HCT116 (cell line): ENCODE results near the gene CGN. TPM values are rescaled to one million over a fixed set of nuclear protein-coding genes. Genes with fewer than 3 reads are reported as not detected.

ENCODE experiments used
- ATAC-seq: fragments of 200-7000 bp; cut with Tn5 transposase; 2 replicates; pipeline ENCODE4 v1.9.1; 2020; ENCODE audit warnings: mild to moderate bottlenecking, moderate library complexity
- BruUV-seq: library from RNA; stranded (reverse); fragments of 400-500 nt; replicated peaks from 2 replicates; lab custom pipeline; 2021; lab: Mats Ljungman, UMichigan
- CTCF ChIA-PET: fragments of 300-600 bp; sonication (Branson Sonifier 250); formaldehyde crosslinking; loops from one replicate; lab custom pipeline; 2021; ENCODE audit warnings: antibody characterized with exemption; lab: Charles Lee
- POLR2A ChIA-PET: fragments of 300-600, 350-600 bp; sonication (Branson Sonifier 250); formaldehyde crosslinking; loops from one replicate; lab custom pipeline; 2021; ENCODE audit warnings: antibody characterized with exemption; lab: Charles Lee
- RAD21 ChIA-PET, 2 experiments: fragments of 300-600 bp; sonication (Branson Sonifier 250); formaldehyde crosslinking; loops; one replicate each; lab custom pipeline; 2023; ENCODE audit warnings: low total read pairs in 2 of 2; ENCODE audit not compliant: uncharacterized antibody in 2 of 2, unreplicated experiment in 2 of 2, low non-redundant PET in 1 of 2; lab: Charles Lee
- DNase-seq: peaks from one replicate; pipeline ENCODE4 v3.0.0-alpha.2; 2010; ENCODE audit warnings: low read depth, low spot score
- H2AFZ ChIP-seq: fragments of 200-600 bp; shearing (Covaris generic), sonication (generic); 2 replicates; pipeline ENCODE4 v1.6.1; 2017; ENCODE audit warnings: low read depth, mixed run types, mixed read lengths, antibody characterized with exemption, low read length; ENCODE audit not compliant: poor library complexity, severe bottlenecking
- H3K27ac ChIP-seq: 2 replicates; pipeline ENCODE4 v1.5.1; 2012; ENCODE audit warnings: low read depth, low read length
- H3K27me3 ChIP-seq: fragments of 200-600 bp; sonication (generic); 2 replicates; pipeline ENCODE4 v1.6.1; 2016; ENCODE audit warnings: mixed run types, low read length, mixed read lengths; ENCODE audit not compliant: insufficient read depth
- H3K36me3 ChIP-seq, 2 experiments: fragments of 200-500 bp in 1 of 2; fragments of 200-600 bp in 1 of 2; sonication (Bioruptor generic) in 1 of 2; sonication (generic) in 1 of 2; 2 replicates each; pipeline versions ENCODE4 v1.5.1 to v1.6.1; 2014 to 2016; ENCODE audit warnings: low read length in 2 of 2, inconsistent platforms in 1 of 2, mixed read lengths in 1 of 2, mixed run types in 1 of 2; ENCODE audit not compliant: insufficient read depth in 2 of 2, control insufficient read depth in 1 of 2
- H3K4me1 ChIP-seq, 2 experiments: fragments of 200-600 bp in 1 of 2; sonication (generic) in 1 of 2; 2 replicates each; pipeline versions ENCODE4 v1.5.1 to v1.6.1; 2012 to 2017; ENCODE audit warnings: low read length in 2 of 2, inconsistent platforms in 1 of 2, mild to moderate bottlenecking in 1 of 2, mixed read lengths in 1 of 2, mixed run types in 1 of 2, moderate library complexity in 1 of 2; ENCODE audit not compliant: insufficient read depth in 2 of 2, control insufficient read depth in 1 of 2
- H3K4me2 ChIP-seq: fragments of 200-600 bp; sonication (generic); 2 replicates; pipeline ENCODE4 v1.6.1; 2017; ENCODE audit warnings: mixed run types, low read length, mixed read lengths
- H3K4me3 ChIP-seq, 2 experiments: fragments of 200-600 bp in 1 of 2; sonication (generic) in 1 of 2; replicated peaks in 1 of 2; 2 replicates each; pipeline ENCODE4 v1.5.1; 2011 to 2016; ENCODE audit warnings: low read length in 2 of 2, control low read depth in 1 of 2, low read depth in 1 of 2, mild to moderate bottlenecking in 1 of 2, mixed read lengths in 1 of 2, mixed run types in 1 of 2
- H3K79me2 ChIP-seq: fragments of 200-600 bp; sonication (generic); 2 replicates; pipeline ENCODE4 v1.6.1; 2017; ENCODE audit warnings: mild to moderate bottlenecking, mixed run types, low read length, moderate library complexity, mixed read lengths; ENCODE audit not compliant: insufficient read depth
- H3K9ac ChIP-seq: fragments of 200-600 bp; sonication (generic); 2 replicates; pipeline ENCODE4 v1.6.1; 2016; ENCODE audit warnings: low read length, mixed read lengths
- H3K9me2 ChIP-seq: fragments of 200-600 bp; sonication (generic), shearing (Covaris generic); 2 replicates; pipeline ENCODE4 v1.6.1; 2017; ENCODE audit warnings: mixed run types, mild to moderate bottlenecking, moderate library complexity; ENCODE audit not compliant: insufficient read depth
- H3K9me3 ChIP-seq, 2 experiments: fragments of 200-500 bp in 1 of 2; fragments of 200-600 bp in 1 of 2; sonication (Bioruptor generic) in 1 of 2; sonication (generic) in 1 of 2; 2 replicates each; pipeline ENCODE4 v1.6.1; 2014 to 2017; ENCODE audit warnings: low read length in 2 of 2, mixed read lengths in 2 of 2, inconsistent platforms in 1 of 2, low read depth in 1 of 2, mild to moderate bottlenecking in 1 of 2, mixed run types in 1 of 2, moderate library complexity in 1 of 2; ENCODE audit not compliant: control insufficient read depth in 1 of 2, insufficient read depth in 1 of 2
- H4K20me1 ChIP-seq: fragments of 200-600 bp; sonication (generic), shearing (Covaris generic); 2 replicates; pipeline ENCODE4 v1.6.1; 2017; ENCODE audit warnings: mixed run types, mild to moderate bottlenecking, moderate library complexity; ENCODE audit not compliant: insufficient read depth
- CBX3 ChIP-seq: IDR thresholded peaks from 2 replicates; pipeline ENCODE4 v1.6.1; 2012; ENCODE audit warnings: low read depth
- CEBPB ChIP-seq: IDR thresholded peaks from 2 replicates; pipeline ENCODE4 v1.6.1; 2012; ENCODE audit warnings: low read depth
- EGR1 ChIP-seq: IDR thresholded peaks from 2 replicates; pipeline ENCODE4 v1.6.1; 2012; ENCODE audit warnings: low read depth
- ELF1 ChIP-seq: IDR thresholded peaks from 2 replicates; pipeline ENCODE4 v1.6.1; 2012; ENCODE audit warnings: low read depth, borderline replicate concordance
- JUND ChIP-seq: IDR thresholded peaks from 2 replicates; pipeline ENCODE4 v1.6.1; 2012
- POLR2AphosphoS5 ChIP-seq: IDR thresholded peaks from 2 replicates; pipeline ENCODE4 v1.6.1; 2011; ENCODE audit warnings: mild to moderate bottlenecking, low read depth, low read length, moderate library complexity
- RAD21 ChIP-seq: IDR thresholded peaks from 2 replicates; pipeline ENCODE4 v1.6.1; 2012; ENCODE audit warnings: low read depth, mild to moderate bottlenecking
- SIN3A ChIP-seq: IDR thresholded peaks from 2 replicates; pipeline ENCODE4 v1.6.1; 2012; ENCODE audit warnings: low read depth
- SP1 ChIP-seq: IDR thresholded peaks from 2 replicates; pipeline ENCODE4 v1.6.1; 2012; ENCODE audit warnings: low read depth
- SRF ChIP-seq: IDR thresholded peaks from 2 replicates; pipeline ENCODE4 v1.6.1; 2012; ENCODE audit warnings: low read depth
- YY1 ChIP-seq: IDR thresholded peaks from 2 replicates; pipeline ENCODE4 v1.6.1; 2011; ENCODE audit warnings: low read length, low read depth, moderate library complexity, mild to moderate bottlenecking; ENCODE audit not compliant: insufficient replicate concordance; ENCODE audit errors: extremely low read depth
- ZFX ChIP-seq: fragments of 450-650 bp; IDR thresholded peaks from 2 replicates; pipeline ENCODE4 v1.6.1; 2017
- intact Hi-C: fragments of 100-400 bp; cut with micrococcal nuclease; formaldehyde crosslinking; loops from 2 replicates; pipeline ENCODE4 v1.10.0; 2022
- total RNA-seq: library from RNA; stranded (reverse); gene quantifications from one replicate; pipeline ENCODE4 v1.2.1, GENCODE V29; 2021; ENCODE audit not compliant: unreplicated experiment
- TF ChIP-seq, protein P1 (sequence below): IDR thresholded peaks from 2 replicates; pipeline ENCODE4 v1.6.1; 2012; ENCODE audit warnings: low read depth
- TF ChIP-seq, protein P2 (sequence below): IDR thresholded peaks from 2 replicates; pipeline ENCODE4 v1.6.1; 2012
- TF ChIP-seq, protein P3 (sequence below): IDR thresholded peaks from 2 replicates; pipeline ENCODE4 v1.6.1; 2012

The CGN gene
- total RNA-seq, 1 experiment from 2014 or later = 19.7 TPM

DNA sequence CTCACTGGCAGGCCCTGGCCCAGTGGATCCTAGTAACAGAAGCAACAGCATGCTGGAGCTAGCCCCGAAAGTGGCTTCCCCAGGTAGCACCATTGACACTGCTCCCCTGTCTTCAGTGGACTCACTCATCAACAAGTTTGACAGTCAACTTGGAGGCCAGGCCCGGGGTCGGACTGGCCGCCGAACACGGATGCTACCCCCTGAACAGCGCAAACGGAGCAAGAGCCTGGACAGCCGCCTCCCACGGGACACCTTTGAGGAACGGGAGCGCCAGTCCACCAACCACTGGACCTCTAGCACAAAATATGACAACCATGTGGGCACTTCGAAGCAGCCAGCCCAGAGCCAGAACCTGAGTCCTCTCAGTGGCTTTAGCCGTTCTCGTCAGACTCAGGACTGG lies 7.7 kb downstream of the CGN start:
- Histone ChIP-seq H3K27ac (no peak overlapping the region), H3K4me1 (peaks cover 31 to 34% of the 10 kb centered on the region in 2 experiments), H3K9ac (no peak overlapping the region), H3K36me3 (peaks cover 11 to 25% of the 10 kb centered on the region in 2 experiments; a peak in 3 of 4 replicates), H3K4me2 (no peak overlapping the region), H3K9me3 (no peaks in the 10 kb centered on the region), H3K79me2 (peaks cover 19% of the 10 kb centered on the region), H3K27me3 (no peaks in the 10 kb centered on the region), H3K4me3 (no peak overlapping the region), H4K20me1 (no peaks in the 10 kb centered on the region), H2AFZ (no peak overlapping the region), H3K9me2 (no peaks in the 10 kb centered on the region)
- RAD21 ChIA-PET = no interaction called here
- TF ChIP-seq, protein P1, sequence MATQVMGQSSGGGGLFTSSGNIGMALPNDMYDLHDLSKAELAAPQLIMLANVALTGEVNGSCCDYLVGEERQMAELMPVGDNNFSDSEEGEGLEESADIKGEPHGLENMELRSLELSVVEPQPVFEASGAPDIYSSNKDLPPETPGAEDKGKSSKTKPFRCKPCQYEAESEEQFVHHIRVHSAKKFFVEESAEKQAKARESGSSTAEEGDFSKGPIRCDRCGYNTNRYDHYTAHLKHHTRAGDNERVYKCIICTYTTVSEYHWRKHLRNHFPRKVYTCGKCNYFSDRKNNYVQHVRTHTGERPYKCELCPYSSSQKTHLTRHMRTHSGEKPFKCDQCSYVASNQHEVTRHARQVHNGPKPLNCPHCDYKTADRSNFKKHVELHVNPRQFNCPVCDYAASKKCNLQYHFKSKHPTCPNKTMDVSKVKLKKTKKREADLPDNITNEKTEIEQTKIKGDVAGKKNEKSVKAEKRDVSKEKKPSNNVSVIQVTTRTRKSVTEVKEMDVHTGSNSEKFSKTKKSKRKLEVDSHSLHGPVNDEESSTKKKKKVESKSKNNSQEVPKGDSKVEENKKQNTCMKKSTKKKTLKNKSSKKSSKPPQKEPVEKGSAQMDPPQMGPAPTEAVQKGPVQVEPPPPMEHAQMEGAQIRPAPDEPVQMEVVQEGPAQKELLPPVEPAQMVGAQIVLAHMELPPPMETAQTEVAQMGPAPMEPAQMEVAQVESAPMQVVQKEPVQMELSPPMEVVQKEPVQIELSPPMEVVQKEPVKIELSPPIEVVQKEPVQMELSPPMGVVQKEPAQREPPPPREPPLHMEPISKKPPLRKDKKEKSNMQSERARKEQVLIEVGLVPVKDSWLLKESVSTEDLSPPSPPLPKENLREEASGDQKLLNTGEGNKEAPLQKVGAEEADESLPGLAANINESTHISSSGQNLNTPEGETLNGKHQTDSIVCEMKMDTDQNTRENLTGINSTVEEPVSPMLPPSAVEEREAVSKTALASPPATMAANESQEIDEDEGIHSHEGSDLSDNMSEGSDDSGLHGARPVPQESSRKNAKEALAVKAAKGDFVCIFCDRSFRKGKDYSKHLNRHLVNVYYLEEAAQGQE = no peak
- TF ChIP-seq ELF1 (no peak), JUND (no peak), CEBPB (no peak), ZFX (no peak), RAD21 (no peak), YY1 (no peak), POLR2AphosphoS5 (no peak), EGR1 (no peak), SIN3A (no peak), SP1 (no peak), SRF (no peak), CBX3 (no peak)
- TF ChIP-seq, protein P2, sequence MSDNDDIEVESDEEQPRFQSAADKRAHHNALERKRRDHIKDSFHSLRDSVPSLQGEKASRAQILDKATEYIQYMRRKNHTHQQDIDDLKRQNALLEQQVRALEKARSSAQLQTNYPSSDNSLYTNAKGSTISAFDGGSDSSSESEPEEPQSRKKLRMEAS = no peak
- TF ChIP-seq, protein P3, sequence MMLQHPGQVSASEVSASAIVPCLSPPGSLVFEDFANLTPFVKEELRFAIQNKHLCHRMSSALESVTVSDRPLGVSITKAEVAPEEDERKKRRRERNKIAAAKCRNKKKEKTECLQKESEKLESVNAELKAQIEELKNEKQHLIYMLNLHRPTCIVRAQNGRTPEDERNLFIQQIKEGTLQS = no peak
- POLR2A ChIA-PET = no interaction called here
- CTCF ChIA-PET = no interaction called here
- ATAC-seq (no peak), DNase-seq (no peak)
- no TSS peak for BruUV-seq
- intact Hi-C loops = no loop called here
